HG03108 (cell line): ENCODE results near the gene GRIA2.

Experiments used
- ATAC-seq: cut with Tn5 transposase; IDR thresholded peaks from one replicate; pipeline ENCODE4 v1.9.1; 2021; ENCODE audit warnings: moderate library complexity; ENCODE audit not compliant: unreplicated experiment

Gene GRIA2

DNA sequence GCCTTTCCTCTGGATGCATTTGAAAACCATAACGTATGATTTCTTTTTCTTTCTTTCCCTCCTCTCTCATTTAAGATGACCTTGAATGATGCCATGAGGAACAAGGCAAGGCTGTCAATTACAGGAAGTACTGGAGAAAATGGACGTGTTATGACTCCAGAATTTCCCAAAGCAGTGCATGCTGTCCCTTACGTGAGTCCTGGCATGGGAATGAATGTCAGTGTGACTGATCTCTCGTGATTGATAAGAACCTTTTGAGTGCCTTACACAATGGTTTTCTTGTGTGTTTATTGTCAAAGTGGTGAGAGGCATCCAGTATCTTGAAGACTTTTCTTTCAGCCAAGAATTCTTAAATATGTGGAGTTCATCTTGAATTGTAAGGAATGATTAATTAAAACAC is 142.8 kb downstream of the GRIA2 start:
- no peak for ATAC-seq

DNA sequence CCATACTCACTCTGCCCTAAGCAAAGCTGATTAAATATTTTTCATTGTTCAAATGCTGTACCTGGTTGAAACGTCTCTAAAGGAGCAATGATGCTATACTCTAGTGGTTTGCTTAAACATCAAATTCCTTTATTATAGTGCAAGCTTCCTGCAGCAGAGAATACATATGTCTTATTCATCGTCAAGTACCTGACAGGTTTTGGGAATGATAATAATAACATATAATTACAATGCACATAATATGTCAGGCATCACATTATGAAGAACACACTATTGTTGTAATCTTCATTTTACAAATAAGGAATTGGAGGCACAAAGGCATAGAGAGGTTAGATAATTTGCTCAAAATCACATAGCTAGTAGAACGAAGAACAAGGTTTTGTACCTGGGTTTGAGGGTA is 151.6 kb downstream of the GRIA2 start:
- no peak for ATAC-seq

DNA sequence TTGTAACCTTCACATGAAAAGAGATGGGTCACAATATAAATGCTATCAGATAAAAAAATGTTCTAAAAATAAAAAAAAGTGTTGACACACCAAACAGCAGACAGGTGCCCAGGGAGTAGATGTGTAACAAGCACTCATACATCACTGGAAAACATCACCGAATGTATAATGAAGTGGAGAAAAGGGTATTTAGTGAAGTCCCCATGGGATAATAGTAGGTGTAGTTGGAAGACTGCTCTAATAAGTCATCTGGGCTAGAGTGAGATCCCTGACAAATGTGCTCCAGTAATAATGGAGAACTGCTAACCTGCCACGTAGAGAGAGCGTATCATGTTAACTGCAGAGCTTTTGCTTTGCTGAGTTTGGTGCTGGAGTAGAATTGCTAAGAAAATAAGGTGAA is 152.0 kb downstream of the GRIA2 start:
- ATAC-seq = no peak

DNA sequence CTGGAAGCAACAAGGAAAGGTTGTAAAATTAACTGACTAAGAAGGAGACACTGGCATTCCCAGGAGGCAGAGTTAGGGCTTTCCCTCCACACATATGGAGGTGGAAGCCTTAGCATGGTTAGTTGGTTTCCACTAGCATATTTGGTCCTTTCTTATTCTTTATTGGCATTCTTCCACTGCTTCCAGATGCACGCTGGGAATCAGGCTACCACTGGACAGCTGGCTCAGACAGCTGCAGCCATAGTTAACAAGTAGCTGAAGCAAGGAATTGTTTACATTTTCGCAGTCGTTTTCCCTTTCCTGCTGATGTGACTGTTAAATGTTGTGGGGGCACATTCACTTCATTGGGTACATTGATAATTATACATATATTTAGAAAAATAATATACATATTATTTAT is 169.2 kb downstream of the GRIA2 start:
- no peak for ATAC-seq

DNA sequence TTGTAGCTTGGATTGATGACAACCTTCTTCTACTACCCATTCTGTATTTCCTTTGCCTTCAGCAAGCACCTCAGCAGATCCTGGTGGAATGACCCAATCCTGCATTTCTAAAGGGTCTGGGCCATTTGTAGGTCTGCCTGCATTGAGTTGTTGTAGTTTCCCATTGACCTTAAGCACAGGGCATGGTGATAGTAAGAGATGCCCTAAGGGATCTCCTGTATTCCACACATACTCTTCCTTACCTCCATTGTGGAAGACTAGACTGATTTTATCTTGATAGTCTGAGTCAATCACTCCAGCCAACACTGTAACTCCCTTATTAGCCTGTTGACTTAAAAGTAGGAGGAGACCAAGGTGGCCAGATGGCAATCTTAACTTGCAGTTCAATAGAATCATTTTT is 184.5 kb downstream of the GRIA2 start:
- no peak for ATAC-seq
